Measurements from ENCODE around the gene NLRP12. TPM values are rescaled to one million over a fixed set of nuclear protein-coding genes. Genes with fewer than 3 reads are reported as not detected.

Gene NLRP12
- total and polyA plus RNA-seq, 9 donors, result 0.05 to 0.95 (median 0.15) TPM

DNA sequence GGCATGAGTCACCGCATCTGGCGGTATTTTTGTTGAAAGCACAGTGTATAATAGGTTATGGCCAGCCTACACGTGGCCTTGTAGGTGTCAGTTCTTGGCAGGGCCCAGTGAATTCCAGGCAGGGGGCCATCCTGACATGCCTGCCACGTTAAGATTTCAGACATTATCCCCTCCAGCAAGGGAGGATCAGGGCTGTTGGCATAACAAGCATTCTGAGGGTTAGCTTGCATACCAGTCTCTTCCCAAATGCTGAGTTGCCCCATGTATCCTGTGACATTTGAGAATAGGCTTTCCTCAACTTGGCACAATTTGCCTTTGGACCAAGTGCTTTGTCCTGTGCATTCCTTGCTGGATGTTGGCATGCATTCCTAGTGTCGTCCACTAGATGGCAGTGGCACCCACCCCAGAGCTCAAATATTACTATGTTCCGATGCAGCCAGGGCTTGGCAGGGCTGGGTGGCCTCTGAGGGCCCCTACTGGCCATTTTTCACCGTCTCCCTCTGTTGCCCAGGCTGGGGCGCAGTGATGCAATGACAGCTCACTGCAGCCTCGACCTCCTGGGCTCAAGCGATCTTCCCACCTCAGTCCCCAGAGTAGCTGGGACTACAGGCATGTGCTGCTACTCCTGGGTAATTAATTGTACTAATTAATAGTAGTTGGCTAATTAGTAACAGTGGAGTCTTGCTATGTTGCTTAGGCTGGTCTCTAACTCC, 31.2 kb downstream of the NLRP12 start:
- Histone ChIP-seq H3K27me3 (no peaks in the 10 kb centered on the region), H3K4me1 (ENCODE audit: insufficient read depth) (no peaks in the 10 kb centered on the region), H3K36me3 (no peaks in the 10 kb centered on the region), H3K27ac (no peak overlapping the region), H3K9me3 (no peaks in the 10 kb centered on the region), H3K4me3 (no peak overlapping the region)
- peak; percentile 50 to 83 (median 55) for DNase-seq
- intact Hi-C loops (cut with DNase I), result no loop called here
- TF ChIP-seq POLR2A (IDR thresholded peaks at IDR 0.05), result no peak
- TF ChIP-seq EP300 (IDR thresholded peaks at IDR 0.05), result no peak
- TF ChIP-seq, protein P1, sequence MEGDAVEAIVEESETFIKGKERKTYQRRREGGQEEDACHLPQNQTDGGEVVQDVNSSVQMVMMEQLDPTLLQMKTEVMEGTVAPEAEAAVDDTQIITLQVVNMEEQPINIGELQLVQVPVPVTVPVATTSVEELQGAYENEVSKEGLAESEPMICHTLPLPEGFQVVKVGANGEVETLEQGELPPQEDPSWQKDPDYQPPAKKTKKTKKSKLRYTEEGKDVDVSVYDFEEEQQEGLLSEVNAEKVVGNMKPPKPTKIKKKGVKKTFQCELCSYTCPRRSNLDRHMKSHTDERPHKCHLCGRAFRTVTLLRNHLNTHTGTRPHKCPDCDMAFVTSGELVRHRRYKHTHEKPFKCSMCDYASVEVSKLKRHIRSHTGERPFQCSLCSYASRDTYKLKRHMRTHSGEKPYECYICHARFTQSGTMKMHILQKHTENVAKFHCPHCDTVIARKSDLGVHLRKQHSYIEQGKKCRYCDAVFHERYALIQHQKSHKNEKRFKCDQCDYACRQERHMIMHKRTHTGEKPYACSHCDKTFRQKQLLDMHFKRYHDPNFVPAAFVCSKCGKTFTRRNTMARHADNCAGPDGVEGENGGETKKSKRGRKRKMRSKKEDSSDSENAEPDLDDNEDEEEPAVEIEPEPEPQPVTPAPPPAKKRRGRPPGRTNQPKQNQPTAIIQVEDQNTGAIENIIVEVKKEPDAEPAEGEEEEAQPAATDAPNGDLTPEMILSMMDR (IDR thresholded peaks at IDR 0.05), result peak; percentile 48 to 68 (median 56)
- WGBS, 3 donors, result 6 to 15% (median 13%) methylated on average over 10 of the region's 10 CpGs

DNA sequence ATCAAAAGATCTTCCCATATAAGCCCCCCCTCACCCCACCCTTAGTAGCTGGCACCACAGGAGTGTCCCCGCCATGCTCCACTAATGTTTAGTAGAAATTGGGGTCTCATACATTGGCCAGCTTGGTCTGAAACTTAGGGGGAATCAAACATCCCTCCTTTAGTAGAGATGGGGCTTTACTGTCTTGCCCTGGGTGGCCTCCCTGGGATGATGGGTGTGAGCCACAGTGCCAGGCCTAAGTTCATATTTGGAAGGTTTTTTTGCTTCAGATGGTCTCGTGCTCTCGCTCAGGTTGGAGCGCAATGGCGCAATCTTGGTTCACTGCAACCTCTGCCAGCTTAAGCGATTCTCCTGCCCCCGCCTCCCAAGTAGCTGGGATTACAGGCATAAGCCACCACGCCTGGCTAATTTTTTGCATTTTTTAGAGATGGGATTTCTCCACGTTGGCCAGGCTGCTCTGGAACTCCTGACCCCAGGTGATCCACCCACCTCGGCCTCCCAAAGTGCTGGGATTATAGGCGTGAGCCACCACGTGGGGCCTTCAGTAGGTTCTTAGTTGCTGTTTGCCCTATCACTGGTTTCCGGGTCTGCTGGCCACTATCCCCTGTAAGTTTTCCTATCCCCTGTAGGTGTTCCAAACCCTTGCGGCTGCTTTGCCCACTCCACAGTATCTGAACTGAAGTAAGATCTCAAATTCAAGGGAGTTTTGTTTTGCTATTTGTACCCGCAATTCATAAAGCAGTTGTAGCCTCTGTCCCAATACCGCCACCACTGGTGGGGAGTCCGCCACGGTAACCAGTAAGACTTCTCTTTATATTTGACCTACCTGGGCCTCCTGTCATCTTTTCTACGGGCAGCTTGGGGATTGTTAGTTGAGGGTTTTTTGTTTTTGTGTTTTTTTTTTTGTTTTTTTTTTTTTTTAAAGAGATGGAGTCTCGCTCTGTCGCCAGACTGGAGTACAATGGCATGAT, 34.1 kb downstream of the NLRP12 start:
- no peaks in the 10 kb centered on the region for H3K27me3 ChIP-seq
- H3K4me3 ChIP-seq, result no peak overlapping the region
- WGBS, 3 donors, result 75 to 82% (median 75%) methylated on average over 21 of the region's 21 CpGs
- TF ChIP-seq, protein P1 (IDR thresholded peaks at IDR 0.05), result no peak
- no peak for TF ChIP-seq POLR2A (IDR thresholded peaks at IDR 0.05)
- no peak for TF ChIP-seq EP300 (IDR thresholded peaks at IDR 0.05)
- intact Hi-C loops (cut with DNase I), result no loop called here
- DNase-seq, result no peak
- H3K36me3 ChIP-seq, result no peaks in the 10 kb centered on the region
- H3K27ac ChIP-seq, result no peak overlapping the region
- H3K9me3 ChIP-seq, result no peaks in the 10 kb centered on the region
- H3K4me1 ChIP-seq (ENCODE audit: insufficient read depth), result no peaks in the 10 kb centered on the region

DNA sequence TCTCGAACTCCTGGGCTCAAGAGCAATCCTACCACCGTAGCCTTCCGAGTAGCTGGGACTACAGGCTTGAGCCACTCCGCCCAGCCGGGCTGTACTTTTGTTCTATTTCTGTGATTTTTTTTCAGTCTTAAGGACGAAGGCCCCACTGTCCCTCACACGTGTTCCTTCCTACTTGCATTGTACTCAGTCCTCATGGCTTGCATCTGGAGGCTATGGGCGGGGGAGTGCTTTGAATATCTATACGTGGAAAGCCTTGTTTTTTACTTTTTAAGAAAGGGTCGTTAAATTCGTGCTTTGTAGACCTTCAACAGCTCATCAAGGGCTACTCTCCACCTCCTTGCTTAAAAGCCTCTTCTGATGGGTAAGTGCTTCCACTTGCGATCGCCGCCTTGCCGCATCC, 36.8 kb downstream of the NLRP12 start:
- intact Hi-C loops (cut with DNase I), result no loop called here
- Histone ChIP-seq H3K27ac (no peak overlapping the region), H3K4me1 (ENCODE audit: insufficient read depth) (no peaks in the 10 kb centered on the region), H3K4me3 (no peak overlapping the region), H3K9me3 (no peaks in the 10 kb centered on the region), H3K36me3 (no peaks in the 10 kb centered on the region), H3K27me3 (no peaks in the 10 kb centered on the region)
- no peak for TF ChIP-seq POLR2A (IDR thresholded peaks at IDR 0.05)
- TF ChIP-seq EP300 (IDR thresholded peaks at IDR 0.05), result no peak
- TF ChIP-seq, protein P1 (IDR thresholded peaks at IDR 0.05), result no peak
- 70 to 81% (median 79%) methylated on average over 15 of the region's 15 CpGs for WGBS, 3 donors
- DNase-seq, result no peak

DNA sequence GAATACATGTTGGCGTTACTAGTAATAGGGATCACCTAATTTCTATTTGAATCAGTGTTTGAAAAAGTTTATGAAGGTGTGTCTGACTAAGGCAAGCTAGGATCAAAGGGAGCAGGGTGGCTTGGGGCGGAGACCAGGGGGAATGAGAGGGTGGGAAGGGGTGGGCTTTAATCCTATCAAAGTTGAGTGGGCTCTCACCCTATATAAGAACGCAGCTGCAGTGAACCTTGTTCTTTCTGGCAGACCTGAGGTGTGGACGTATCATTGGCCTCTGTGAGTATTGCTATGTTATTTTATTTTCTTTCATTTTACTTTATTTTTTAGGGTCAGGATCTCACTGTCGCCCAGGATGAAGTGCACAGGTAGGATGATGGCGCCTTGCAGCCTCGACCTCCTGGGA, 37.4 kb downstream of the NLRP12 start:
- no peak for DNase-seq
- Histone ChIP-seq H3K9me3 (no peaks in the 10 kb centered on the region), H3K36me3 (no peaks in the 10 kb centered on the region), H3K4me3 (no peak overlapping the region), H3K27ac (no peak overlapping the region), H3K27me3 (no peaks in the 10 kb centered on the region), H3K4me1 (ENCODE audit: insufficient read depth) (no peaks in the 10 kb centered on the region)
- WGBS, 3 donors, result 88 to 93% (median 89%) methylated on average over 7 of the region's 7 CpGs
- intact Hi-C loops (cut with DNase I), result no loop called here
- TF ChIP-seq, protein P1 (IDR thresholded peaks at IDR 0.05), result no peak
- TF ChIP-seq EP300 (IDR thresholded peaks at IDR 0.05), result no peak
- TF ChIP-seq POLR2A (IDR thresholded peaks at IDR 0.05), result no peak

Data from ovary (tissue), 9 donors.